Islet precursor cell (in vitro differentiated cells): ENCODE results near the gene LRRC4C.
"Not testable (repeated sequence)": the region's sequence is repeated elsewhere in the genome, so short reads cannot be mapped to it uniquely, and the experiment has no call there.

Experiments
- DNase-seq: peaks from one replicate; pipeline ENCODE4 v3.0.0-alpha.2; 2018

Gene LRRC4C

DNA sequence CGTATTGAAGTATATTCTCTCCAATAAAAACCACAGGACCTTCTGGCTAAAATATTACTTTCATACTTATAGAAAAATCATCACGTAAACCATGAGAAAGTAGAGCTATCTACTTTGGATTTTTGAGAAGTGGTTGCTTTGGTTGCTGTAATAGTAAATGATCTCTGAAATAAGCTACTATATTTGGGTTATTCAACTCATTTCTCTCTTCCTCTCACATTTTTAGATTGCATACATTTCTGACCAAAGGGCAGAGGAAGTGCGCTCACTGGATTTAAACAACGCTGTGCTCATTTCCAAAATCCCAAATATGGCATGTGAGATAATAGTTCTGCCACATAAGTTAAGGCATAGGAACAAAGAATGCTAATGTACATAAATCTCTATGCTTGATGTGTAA lies 357.0 kb downstream of the LRRC4C start:
- DNase-seq: no peak

DNA sequence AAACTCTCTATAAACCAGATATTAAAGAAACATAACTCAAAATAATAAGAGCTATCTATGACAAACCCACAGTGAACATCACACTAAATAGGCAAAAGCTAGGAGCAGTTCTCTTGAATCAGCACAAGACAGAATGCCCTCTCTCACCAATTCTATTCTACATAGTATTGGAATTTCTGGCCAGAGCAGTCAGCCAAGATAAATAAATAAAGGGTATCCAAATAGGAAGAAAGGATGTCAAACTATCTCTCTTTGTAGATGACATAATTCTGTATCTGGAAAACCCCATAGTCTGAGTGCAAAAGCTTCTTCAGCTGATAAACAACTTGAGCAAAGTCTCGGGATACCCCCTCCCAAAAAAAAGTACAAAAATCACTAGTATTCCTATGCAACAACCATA lies 359.8 kb downstream of the LRRC4C start:
- no peak for DNase-seq

DNA sequence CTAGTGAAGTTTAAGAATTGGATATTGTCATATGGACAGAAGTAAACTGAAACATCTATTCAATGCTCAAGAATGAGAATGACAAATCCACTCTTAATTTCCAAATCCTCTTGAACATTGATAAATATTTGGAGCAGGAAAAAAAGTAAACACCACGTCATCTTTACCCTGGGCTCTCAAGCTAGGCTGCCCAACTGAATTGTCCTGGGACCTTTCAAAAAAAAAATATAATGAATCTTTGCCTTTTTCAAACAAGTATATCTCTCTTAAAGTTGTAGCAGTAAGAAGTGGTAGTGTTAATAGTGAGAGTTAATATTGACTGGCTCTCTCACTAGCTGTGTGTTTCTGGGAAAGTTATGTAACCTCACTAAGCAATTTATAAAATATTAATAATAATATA lies 374.3 kb downstream of the LRRC4C start:
- no peak for DNase-seq

DNA sequence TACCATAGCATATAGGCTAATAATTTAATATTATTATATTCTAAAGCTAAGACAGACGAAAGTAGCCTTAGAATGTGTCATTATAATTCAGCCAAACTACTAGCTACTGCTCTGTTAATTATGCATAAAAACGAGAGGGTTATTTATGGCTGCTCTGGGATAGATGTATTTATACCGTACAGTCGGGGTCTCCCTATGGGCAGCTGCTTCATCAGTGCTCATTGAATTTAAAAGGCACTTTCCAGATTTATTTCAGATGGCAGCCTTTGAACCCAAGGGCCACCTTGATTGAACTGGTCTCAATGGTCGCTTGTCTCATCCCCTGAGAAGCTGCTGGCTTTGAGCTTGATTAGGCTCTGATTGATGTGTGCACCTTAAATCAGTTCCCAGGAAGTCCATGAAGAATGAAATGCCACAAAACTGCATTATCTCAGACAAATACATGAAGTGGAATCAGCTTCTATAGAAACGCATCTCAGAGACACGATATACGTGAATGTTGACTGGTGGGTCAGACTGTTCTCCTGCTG lies 377.6 kb downstream of the LRRC4C start:
- DNase-seq: no peak

DNA sequence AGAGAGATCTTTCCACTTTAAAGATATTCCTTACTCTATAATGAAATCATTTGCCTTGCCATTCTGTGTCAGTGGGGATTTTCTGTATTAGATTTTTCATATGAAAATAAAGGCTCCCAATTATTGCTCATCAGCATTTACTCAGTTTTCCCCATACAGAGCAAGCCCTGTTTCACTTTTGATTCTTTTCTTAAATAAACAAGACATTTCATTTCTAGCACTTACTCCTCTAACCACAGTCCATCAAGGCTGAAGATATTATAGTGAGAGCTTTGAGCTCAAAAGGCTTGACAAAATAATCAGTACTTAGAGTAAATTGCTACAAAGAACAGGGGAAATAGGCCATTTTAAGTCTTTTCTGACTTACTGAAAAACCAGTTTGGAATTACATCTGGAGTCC lies 385.1 kb downstream of the LRRC4C start:
- no peak for DNase-seq

DNA sequence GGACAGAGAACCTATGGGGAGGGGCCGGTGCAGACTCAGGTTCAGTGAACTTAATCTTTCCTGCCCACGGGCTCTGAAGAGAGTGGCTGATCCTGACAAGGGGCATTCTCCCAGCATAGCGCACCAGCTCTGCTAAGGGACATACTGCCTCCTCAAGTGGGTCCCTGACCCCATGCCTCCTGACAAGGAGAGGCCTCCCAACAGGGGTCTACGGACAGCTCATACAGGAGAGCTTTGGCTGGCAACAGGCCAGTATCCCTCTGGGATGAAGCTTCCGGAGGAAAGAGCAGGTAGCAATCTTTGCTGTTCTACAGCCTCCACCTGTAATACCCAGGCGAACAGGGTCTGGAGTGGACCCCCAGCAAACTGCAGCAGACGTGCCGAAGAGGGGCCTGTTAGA lies 394.0 kb downstream of the LRRC4C start:
- DNase-seq: no peak

DNA sequence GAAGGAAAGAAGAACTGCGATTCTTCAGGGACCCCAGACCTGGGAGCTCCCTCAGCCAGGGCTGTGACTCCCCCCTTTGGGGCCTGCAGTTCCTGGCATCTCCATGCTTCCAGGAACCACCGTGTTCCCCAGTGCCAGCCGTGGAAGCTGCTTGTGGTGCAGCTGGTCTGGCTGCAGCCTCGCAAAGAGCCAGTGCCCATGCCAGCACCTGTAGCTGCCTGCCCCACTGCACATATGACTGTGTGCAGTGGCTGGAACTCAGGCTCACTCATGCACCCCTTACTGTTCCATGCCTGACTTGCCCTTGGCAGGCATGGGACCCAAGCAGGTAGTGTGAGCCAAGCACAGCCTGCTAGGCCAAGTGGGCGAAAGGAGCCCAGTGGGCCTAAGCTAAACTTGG lies 401.3 kb downstream of the LRRC4C start:
- DNase-seq: no peak

DNA sequence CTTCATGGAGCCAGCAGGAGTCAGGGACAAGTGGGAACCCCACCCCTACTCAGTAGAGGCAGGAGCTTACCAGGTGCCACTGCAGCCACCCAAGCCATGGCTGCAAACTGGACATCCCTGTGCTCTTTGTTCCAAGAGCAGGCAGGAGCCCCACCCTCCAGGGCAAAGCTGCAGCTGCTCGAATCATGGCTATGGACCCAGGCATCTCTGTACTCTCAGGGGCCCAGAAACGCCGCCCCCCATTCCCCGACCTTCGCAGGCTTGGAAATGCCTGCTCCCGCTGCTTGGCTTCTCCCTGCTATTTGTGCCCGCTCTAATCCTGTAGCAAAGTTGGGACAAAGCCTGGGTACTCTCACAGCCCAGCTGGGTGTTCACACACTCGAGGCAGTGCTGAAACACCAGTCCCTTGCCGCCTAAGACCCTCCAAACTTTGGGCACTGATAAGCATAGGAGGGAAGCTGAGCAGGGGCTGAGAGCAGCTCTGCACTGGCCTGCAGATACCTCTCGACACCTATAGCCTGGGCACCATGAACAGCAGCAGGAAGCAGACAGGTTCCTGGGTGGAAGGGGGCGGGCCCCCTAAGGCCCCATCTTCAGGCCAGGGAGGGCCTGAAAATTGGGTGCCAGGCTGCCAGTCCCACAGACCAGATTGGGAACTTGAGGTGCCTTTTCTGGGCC lies 402.4 kb downstream of the LRRC4C start:
- no peak for DNase-seq

DNA sequence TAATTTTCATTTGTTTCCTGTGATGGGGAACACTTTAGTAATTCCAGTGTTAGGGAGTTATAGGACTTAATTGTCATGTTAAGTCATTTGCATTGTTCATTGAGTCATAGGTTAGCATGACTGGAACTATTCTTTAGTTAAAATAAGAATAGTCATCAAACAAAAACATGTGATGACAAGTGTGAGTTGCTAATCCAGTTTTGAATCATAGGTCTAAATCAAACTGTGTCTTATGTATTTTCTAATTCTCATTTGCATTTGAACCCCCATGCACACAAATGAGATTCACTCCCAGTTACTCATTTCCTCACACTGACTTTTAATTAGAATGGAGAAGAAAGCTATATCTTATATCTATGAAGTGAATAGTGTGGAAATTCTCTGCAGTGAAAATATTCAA lies 405.6 kb downstream of the LRRC4C start:
- no peak for DNase-seq

DNA sequence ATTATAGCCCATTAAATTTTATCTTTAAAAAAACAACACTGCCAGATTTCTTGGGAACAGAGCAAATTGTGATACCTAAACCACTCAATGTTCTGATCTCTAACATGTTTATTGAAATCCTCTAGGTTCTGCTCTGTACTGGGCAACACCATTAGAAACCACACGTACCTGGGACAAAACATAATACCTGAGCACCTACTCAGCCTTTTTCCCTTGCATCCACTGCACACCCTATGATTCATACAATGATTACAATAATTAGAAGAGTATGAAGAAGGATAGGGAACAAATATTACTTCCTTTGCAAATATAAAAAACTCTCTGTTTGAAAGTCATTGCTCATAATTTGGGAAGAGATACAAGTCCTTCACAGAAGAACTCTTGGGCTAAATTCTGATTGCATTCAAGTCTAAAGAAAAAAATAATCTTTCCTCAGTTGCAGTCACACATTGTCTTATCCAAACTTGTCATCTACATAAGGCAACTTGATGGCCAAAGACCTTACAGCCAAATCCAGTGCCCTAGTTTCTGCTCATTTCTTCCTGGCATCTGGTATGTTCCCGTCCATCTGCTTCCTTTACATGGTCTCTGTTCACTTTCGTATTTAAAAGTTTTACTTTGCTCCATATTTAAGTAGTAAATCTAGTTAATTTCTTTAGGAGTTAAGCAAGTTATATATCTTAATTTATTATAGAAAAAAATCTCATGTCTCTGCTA lies 407.4 kb downstream of the LRRC4C start:
- DNase-seq: no peak

DNA sequence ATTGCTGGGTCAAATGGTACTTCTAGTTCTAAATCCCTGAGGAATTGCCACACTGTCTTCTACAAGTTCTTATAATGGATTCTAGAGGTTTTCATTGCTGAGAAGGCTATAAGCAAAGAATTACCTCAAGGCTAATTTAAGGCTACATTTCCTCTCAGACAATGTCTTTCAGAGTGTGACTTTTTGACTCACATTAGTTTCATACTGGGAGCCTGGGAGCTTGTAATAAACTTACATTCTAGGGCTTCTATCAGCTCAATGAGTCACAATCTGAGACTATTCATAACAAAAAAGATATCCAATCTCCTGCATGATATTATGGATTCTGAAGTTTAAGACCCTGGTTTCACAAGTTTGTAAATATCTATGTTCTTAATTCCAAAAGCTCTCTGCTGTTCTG lies 408.7 kb downstream of the LRRC4C start:
- DNase-seq: no peak

DNA sequence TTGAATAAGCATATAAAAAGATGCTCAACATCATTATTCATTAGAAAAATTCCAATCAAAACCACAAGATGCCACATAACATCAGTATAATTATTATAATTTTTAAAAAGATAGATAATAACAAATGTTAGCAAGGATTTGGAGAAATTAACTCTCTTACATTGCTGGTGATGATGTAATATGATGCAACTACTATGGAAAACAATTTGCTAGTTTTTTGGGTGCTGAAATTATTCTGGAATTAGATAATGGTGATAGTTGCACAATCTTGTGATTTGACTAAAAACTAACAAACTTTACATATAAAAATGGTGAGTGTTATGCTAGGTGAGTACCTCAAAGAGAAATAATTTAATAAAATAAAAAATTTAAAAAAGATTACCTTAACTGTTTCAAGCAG lies 412.2 kb downstream of the LRRC4C start:
- DNase-seq: no peak

DNA sequence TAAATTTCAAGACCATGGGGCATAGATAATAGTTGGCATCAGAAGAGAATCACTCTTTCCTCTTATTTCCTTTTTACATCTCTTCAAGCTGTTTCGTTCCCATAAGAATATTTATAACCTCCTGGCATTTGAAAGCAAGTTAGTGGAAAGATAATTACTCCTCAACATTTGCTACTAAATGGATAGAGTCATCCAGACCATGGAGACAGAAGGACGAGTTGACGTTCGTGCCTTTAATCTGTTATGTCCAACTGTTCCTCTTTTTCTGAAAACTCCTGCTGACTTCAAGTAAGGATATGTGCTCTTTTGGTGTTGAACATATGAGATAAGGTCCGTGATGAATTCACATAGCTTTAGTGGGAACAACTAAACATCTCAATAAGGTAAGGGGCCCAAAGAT lies 414.2 kb downstream of the LRRC4C start:
- no peak for DNase-seq

DNA sequence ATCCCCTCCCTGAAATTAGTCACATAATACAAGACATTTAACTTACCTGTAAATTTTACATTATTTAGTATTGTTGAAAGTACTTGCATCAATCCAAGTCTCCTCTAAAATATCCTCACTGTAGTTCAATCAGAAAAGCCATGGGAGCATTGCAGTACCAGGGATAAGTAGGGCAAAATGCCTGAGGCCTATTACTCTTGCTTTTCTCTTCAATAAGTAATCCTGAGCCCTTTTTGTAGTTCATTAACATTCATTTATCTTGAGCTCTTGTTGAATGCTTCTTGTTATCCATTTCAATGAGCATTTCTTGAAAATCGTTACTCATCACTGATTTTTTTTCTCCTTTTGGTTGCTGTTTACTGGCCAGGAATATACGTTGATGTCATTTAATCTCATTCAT lies 414.7 kb downstream of the LRRC4C start:
- DNase-seq: no peak

DNA sequence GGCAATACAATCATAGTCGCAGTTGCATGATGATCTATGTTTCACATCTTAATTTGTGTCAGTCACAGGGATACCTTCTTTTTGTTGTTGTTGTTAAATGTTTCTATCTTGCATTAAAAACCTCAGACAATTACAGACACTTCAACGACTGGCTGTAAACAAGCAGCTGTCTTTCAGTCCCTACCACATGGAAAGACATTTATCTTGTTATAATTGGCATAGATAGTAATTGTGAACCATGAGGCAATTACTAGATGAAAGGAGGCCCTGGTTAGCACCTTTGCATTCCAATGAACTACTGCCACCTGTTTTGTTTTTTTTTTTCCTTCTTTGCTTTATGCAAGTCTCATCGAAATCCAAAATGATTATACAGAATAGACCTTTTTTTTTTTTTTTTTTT lies 416.8 kb downstream of the LRRC4C start:
- DNase-seq: no peak

DNA sequence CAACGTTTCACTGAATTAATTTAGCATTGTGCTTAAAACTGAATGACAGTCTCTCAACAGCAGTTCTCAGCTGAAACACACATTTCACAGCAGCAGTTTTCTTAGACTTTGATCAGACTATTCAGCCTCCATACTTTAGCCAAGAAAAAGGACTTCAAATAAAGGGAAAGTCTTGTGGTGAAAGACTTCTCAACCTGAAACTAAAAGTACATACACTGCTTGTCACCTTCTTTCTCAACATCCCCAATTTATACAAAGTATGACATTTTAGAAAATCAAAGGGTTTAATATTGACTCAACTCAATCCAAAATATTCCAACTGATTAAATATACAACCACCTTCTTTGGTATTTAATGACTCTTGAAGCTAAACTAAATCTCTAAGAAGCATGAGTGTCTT lies 419.0 kb downstream of the LRRC4C start:
- no peak for DNase-seq

DNA sequence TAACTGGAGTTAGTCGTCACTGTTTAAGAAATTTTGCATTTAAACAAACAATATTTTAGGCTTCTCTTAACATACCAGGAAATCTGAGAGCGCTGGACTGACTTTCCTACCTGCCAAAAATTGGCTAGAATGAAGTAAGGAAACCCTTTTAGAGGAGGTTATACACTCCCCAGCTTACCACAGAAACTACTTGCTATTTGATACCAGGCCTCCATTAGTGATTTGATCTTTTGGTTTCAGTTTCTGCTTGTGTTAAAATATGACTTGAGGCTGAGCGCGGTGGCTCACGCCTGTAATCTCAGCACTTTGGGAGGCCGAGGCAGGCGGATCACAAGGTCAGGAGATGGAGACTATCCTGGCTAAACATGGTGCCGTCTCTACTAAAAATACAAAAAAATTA lies 419.9 kb downstream of the LRRC4C start:
- no peak for DNase-seq

DNA sequence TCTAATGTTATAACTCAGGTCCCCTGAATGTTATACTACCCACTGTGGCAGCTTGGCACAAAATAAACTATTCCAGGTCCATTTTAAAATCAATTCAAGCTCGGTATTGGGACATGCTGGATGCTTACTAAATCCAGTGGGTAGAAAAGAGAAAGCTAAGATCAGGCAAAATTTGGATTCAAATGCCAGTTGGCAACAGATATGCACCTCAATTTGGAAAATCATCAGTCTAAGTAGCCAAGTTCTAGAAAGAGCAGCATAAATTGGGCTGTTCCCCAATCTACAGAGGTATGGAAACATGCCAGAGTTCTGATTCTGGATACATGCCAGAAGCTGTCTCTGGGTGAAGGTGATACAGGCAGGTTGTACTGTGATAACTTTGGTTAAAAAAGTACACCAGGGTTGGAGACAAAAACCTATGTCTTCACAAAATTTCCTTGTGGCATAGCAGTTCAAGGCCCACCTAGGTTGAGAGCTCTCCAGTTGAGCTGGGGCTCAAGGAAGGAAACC lies 427.8 kb downstream of the LRRC4C start:
- no peak for DNase-seq

DNA sequence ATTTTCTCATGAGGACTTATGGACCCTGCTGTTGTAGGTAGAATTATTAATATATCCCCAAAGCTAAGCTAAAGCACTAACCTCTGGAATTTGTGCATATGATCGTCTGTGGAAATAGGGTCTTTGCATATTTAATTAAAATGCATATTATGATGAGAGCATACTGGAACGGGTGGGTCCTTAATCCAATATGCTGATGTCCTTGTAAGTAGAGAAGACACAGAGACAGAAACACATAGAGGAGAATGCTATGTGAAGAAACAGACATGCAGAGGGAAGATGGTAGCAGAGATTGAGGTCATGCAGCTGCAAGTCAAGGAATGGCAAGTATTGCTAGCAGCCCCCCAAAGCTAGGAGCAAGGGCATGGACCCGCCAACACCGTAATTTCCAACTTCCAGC lies 439.2 kb downstream of the LRRC4C start:
- DNase-seq: no peak

DNA sequence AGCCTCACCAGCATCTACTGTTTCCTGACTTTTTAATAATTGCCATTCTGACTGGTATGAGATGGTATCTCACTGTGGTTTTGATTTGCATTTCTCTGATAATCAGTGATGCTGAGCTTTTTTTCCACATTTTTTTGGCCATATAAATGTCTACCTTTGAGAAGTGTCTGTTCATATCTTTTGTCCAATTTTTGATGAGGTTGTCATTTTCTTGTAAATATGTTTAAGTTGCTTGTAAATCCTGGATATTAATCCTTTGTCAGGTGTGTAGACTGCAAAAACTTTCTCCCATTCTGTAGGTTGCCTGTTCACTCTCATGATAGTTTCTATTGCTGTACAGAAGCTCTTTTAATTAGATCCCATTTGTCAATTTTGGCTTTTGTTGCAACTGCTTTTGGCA lies 439.8 kb downstream of the LRRC4C start:
- DNase-seq: not testable (repeated sequence)

DNA sequence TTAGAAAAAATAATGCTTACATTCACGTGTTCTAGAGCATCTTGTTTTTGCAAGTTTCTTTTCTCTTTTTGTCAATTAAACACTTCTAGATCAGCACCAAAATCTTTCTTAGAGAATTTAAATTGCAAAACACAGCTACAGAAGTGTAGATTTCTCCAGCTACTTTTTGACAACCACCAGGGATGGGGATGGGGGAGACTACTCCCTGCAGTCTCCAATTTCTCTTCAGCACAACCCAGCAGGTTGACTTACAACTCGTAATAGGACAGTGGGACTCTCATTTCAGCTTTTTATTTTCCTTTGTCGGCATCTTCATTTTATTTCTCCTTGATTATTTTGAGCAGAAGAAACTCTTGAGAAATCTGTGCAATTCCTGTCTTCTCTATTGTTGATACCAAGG lies 441.2 kb downstream of the LRRC4C start:
- DNase-seq: no peak

DNA sequence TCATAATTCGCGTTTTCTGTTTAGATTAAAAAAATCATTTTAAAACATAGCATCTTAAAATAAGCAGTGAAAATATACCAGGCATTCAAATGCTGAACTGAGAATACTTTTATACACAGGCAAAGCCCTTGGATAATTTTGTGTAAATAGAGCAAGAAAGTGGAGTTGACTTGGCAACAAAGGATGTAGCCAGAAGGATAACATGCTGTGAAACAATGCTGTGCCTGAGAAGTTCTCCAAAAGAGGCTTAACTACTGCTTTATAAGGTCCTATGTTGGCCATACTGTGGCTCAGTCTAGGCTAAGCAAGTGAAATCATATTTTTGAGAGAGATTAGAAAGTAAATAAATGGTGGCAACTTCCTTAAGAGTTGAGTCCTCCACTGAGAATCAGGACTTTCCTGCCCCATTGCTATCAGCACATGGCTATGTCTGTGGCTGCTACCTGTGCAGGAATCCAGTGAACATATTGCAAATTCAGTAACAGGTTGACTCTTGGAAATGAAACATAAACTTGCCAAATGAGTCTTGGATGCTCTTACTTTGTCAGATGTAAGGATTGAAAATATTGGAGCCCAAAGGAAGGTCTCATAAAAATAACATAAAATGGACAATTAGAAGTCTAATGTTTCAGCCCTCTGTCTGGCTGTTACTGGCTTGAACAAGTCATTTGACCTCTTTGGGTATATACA lies 448.9 kb downstream of the LRRC4C start:
- no peak for DNase-seq

DNA sequence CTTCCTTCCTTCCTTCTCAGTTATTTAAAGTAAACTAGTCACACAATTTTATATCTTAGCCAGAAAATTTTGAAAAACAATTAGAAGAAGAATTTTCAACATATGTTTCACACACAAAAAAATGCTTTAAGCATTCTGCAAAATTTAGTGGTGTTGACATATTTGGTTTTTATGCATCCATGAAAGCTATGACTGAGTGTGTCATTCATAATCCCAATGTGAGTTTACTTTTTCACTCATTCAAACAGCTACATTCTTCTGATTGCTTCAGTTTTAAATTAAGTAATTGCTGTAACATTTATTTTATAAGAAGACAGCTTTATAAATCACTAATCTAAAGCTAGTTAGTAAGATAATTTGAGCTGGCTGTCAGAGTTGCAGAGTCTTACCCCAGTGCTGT lies 453.5 kb downstream of the LRRC4C start:
- DNase-seq: no peak
